ENCODE results near the gene TBC1D30.

The TBC1D30 gene

DNA sequence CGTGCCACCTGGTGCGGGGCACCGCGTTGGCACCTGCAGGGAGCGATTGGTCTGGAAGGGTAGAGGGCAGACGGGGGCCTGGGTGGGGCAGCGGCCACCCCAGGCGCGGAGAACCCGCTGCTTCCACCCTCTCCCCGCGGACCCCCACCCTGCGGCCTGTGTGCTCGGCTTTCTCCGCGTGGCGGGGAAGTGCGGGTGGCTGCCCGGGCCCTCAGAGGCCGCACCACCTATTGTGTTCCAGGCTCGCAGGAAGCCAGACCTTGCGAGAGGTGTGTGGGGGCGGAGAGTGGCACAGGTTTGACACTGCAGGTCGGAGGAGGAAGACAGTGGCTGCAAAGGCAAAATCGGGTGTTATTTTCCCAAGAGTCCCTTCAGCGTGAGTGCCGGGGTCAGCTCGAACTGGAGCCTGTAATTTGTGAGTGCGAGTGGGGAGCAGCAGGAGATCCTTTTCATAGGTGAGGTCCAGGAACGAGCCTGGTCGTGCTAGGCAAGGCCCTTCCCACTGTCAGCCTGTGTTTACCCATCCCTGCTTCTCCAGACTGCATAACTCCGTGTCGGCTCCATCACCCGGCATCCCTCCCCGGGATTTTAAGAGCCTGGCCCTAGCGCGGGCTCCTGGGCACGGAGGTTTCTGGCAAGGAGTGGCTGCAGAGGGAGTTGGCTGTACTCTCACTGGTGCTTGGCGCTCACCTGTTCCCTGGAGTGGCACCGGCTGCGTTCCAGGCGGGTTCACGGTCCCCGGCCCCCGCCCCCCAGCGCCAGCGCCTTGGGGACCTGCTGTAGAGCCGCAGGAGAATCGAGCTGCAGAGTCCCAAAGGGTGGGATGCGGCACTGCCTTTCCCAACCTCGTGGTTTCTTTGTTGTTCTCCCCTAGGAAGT lies 935 bp downstream of the TBC1D30 start:
- no peak; the same call in 2 of the 3 replicates for ATAC-seq
- no peak for TF ChIP-seq ISL1 (CRISPR knock-in tag; IDR thresholded peaks at IDR 0.05)
- TF ChIP-seq, protein P1, sequence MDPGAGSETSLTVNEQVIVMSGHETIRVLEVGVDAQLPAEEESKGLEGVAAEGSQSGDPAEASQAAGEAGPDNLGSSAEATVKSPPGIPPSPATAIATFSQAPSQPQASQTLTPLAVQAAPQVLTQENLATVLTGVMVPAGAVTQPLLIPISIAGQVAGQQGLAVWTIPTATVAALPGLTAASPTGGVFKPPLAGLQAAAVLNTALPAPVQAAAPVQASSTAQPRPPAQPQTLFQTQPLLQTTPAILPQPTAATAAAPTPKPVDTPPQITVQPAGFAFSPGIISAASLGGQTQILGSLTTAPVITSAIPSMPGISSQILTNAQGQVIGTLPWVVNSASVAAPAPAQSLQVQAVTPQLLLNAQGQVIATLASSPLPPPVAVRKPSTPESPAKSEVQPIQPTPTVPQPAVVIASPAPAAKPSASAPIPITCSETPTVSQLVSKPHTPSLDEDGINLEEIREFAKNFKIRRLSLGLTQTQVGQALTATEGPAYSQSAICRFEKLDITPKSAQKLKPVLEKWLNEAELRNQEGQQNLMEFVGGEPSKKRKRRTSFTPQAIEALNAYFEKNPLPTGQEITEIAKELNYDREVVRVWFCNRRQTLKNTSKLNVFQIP (CRISPR knock-in tag; IDR thresholded peaks at IDR 0.05; ENCODE audit: borderline replicate concordance, low read depth), result no peak
- no peak for TF ChIP-seq ARNTL (CRISPR knock-in tag; IDR thresholded peaks at IDR 0.05; ENCODE audit: borderline replicate concordance, low read depth)
- TF ChIP-seq TCF4 (CRISPR knock-in tag; IDR thresholded peaks at IDR 0.05; ENCODE audit: borderline replicate concordance), result no peak
- TF ChIP-seq ZC3H10 (CRISPR knock-in tag; IDR thresholded peaks at IDR 0.05), result no peak
- no peak for TF ChIP-seq GLIS3 (CRISPR knock-in tag; IDR thresholded peaks at IDR 0.05)
- TF ChIP-seq, protein P2, sequence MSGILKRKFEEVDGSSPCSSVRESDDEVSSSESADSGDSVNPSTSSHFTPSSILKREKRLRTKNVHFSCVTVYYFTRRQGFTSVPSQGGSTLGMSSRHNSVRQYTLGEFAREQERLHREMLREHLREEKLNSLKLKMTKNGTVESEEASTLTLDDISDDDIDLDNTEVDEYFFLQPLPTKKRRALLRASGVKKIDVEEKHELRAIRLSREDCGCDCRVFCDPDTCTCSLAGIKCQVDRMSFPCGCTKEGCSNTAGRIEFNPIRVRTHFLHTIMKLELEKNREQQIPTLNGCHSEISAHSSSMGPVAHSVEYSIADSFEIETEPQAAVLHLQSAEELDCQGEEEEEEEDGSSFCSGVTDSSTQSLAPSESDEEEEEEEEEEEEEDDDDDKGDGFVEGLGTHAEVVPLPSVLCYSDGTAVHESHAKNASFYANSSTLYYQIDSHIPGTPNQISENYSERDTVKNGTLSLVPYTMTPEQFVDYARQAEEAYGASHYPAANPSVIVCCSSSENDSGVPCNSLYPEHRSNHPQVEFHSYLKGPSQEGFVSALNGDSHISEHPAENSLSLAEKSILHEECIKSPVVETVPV (CRISPR knock-in tag; IDR thresholded peaks at IDR 0.05), result no peak
- no peak for TF ChIP-seq PPARA (CRISPR knock-in tag; IDR thresholded peaks at IDR 0.05; ENCODE audit: borderline replicate concordance)
- TF ChIP-seq RARB (CRISPR knock-in tag; IDR thresholded peaks at IDR 0.05), result no peak
- TF ChIP-seq, protein P3, sequence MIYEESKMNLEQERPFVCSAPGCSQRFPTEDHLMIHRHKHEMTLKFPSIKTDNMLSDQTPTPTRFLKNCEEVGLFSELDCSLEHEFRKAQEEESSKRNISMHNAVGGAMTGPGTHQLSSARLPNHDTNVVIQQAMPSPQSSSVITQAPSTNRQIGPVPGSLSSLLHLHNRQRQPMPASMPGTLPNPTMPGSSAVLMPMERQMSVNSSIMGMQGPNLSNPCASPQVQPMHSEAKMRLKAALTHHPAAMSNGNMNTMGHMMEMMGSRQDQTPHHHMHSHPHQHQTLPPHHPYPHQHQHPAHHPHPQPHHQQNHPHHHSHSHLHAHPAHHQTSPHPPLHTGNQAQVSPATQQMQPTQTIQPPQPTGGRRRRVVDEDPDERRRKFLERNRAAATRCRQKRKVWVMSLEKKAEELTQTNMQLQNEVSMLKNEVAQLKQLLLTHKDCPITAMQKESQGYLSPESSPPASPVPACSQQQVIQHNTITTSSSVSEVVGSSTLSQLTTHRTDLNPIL (CRISPR knock-in tag; IDR thresholded peaks at IDR 0.05; ENCODE audit: low read depth), result no peak
- no peak for TF ChIP-seq ZFP30 (CRISPR knock-in tag; IDR thresholded peaks at IDR 0.05)
- no peak for TF ChIP-seq BACH2 (CRISPR knock-in tag; IDR thresholded peaks at IDR 0.05; ENCODE audit: borderline replicate concordance)
- TF ChIP-seq, protein P4, sequence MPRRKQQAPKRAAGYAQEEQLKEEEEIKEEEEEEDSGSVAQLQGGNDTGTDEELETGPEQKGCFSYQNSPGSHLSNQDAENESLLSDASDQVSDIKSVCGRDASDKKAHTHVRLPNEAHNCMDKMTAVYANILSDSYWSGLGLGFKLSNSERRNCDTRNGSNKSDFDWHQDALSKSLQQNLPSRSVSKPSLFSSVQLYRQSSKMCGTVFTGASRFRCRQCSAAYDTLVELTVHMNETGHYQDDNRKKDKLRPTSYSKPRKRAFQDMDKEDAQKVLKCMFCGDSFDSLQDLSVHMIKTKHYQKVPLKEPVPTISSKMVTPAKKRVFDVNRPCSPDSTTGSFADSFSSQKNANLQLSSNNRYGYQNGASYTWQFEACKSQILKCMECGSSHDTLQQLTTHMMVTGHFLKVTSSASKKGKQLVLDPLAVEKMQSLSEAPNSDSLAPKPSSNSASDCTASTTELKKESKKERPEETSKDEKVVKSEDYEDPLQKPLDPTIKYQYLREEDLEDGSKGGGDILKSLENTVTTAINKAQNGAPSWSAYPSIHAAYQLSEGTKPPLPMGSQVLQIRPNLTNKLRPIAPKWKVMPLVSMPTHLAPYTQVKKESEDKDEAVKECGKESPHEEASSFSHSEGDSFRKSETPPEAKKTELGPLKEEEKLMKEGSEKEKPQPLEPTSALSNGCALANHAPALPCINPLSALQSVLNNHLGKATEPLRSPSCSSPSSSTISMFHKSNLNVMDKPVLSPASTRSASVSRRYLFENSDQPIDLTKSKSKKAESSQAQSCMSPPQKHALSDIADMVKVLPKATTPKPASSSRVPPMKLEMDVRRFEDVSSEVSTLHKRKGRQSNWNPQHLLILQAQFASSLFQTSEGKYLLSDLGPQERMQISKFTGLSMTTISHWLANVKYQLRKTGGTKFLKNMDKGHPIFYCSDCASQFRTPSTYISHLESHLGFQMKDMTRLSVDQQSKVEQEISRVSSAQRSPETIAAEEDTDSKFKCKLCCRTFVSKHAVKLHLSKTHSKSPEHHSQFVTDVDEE (CRISPR knock-in tag; IDR thresholded peaks at IDR 0.05), result no peak
- TF ChIP-seq TOX (CRISPR knock-in tag; IDR thresholded peaks at IDR 0.05; ENCODE audit: borderline replicate concordance), result no peak
- TF ChIP-seq ZFP3 (CRISPR knock-in tag; IDR thresholded peaks at IDR 0.05), result no peak
- no peak for TF ChIP-seq CSDC2 (CRISPR knock-in tag; IDR thresholded peaks at IDR 0.05)
- TF ChIP-seq ZNF8 (CRISPR knock-in tag; IDR thresholded peaks at IDR 0.05), result no peak

DNA sequence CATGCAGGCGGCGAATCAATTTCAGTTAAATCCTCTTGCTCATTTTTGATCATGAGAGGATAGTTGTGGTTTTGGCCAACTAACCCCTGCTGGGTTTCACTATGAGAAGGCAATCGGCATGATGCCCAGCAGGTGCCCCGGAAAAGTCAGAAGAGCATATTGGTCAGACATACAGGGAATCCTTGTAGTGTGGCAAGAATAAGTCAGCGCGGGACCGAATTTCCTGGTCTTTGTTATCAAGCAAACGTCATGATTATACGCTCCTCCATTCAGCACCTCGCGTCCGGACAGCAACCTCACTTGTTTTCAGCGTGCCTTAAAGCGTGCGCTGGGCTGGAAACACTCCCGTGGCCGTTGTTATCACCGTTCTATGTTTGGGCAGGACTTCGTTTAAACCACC lies 1.8 kb downstream of the TBC1D30 start:
- peak; percentile 16; the same call in 1 of the 3 replicates for ATAC-seq
- TF ChIP-seq PPARA (CRISPR knock-in tag; IDR thresholded peaks at IDR 0.05; ENCODE audit: borderline replicate concordance), result no peak
- no peak for TF ChIP-seq OSR1 (CRISPR knock-in tag; IDR thresholded peaks at IDR 0.05)
- no peak for TF ChIP-seq CSDC2 (CRISPR knock-in tag; IDR thresholded peaks at IDR 0.05)
- no peak for TF ChIP-seq TCF4 (CRISPR knock-in tag; IDR thresholded peaks at IDR 0.05; ENCODE audit: borderline replicate concordance)
- TF ChIP-seq, protein P2 (CRISPR knock-in tag; IDR thresholded peaks at IDR 0.05), result no peak
- TF ChIP-seq ZNF565 (CRISPR knock-in tag; conservative IDR thresholded peaks at IDR 0.05; ENCODE audit: low read depth), result no peak
- TF ChIP-seq ZNF70 (CRISPR knock-in tag; IDR thresholded peaks at IDR 0.05), result no peak
- no peak for TF ChIP-seq GLIS3 (CRISPR knock-in tag; IDR thresholded peaks at IDR 0.05)
- TF ChIP-seq, protein P1 (CRISPR knock-in tag; IDR thresholded peaks at IDR 0.05; ENCODE audit: borderline replicate concordance, low read depth), result no peak
